OCI-LY1 (cell line): ENCODE data around the gene ANKRD6.

ENCODE experiments used
- EZH2 ChIP-seq: fragments of 200-600 bp; sonication (generic), shearing (Covaris generic); IDR thresholded peaks from 2 replicates; pipeline ENCODE4 v1.8.0; 2017; ENCODE audit warnings: borderline replicate concordance, mixed run types, mild to moderate bottlenecking, antibody characterized with exemption, low read length, moderate library complexity, mixed read lengths
- TF ChIP-seq, protein P1 (sequence below): fragments of 200-600 bp; sonication (generic), shearing (Covaris generic); IDR thresholded peaks from 2 replicates; pipeline ENCODE4 v1.5.1; 2017; ENCODE audit warnings: mild to moderate bottlenecking, antibody characterized with exemption, low read length, moderate library complexity, mixed read lengths

DNA sequence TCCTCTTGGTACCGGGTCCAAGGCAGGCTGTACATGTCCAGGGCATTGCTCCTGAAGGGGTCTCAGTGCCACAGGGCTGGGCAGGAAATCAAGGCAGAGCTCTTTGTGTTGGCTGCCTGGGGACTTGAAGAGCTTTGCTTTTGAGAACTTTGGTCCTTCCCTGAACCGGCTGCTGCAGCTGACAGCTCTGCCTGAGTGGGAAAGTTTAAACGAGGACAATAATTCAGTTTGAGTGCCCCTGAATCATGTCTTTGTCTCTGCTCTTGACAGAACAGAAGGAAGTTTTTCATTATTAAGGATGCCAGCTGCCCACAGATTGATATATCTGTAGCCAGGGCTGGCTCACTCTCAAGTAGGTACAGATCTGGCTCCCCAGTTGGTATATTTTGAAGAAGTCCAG, 56.1 kb downstream of the ANKRD6 start:
- no peak for TF ChIP-seq EZH2
- TF ChIP-seq, protein P1, sequence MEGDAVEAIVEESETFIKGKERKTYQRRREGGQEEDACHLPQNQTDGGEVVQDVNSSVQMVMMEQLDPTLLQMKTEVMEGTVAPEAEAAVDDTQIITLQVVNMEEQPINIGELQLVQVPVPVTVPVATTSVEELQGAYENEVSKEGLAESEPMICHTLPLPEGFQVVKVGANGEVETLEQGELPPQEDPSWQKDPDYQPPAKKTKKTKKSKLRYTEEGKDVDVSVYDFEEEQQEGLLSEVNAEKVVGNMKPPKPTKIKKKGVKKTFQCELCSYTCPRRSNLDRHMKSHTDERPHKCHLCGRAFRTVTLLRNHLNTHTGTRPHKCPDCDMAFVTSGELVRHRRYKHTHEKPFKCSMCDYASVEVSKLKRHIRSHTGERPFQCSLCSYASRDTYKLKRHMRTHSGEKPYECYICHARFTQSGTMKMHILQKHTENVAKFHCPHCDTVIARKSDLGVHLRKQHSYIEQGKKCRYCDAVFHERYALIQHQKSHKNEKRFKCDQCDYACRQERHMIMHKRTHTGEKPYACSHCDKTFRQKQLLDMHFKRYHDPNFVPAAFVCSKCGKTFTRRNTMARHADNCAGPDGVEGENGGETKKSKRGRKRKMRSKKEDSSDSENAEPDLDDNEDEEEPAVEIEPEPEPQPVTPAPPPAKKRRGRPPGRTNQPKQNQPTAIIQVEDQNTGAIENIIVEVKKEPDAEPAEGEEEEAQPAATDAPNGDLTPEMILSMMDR = no peak
